GM12873 (cell line): Measurements from ENCODE around the gene CLEC4M.

ENCODE experiments used
- CTCF ChIP-seq: IDR thresholded peaks from 2 replicates; pipeline ENCODE4 v1.5.1; 2012; ENCODE audit warnings: low read depth, mild to moderate bottlenecking, moderate library complexity, low read length, control low read depth; ENCODE audit not compliant: insufficient read depth; ENCODE audit errors: missing control alignments

CLEC4M gene

GRCh38 chr19:7801020-7801570 lies 38.1 kb downstream of the CLEC4M start:
- TF ChIP-seq CTCF, result no peak

- no peak for TF ChIP-seq CTCF
These were observed 43.2 kb downstream of the CLEC4M start for GRCh38 chr19:7806234-7806633.

DNA sequence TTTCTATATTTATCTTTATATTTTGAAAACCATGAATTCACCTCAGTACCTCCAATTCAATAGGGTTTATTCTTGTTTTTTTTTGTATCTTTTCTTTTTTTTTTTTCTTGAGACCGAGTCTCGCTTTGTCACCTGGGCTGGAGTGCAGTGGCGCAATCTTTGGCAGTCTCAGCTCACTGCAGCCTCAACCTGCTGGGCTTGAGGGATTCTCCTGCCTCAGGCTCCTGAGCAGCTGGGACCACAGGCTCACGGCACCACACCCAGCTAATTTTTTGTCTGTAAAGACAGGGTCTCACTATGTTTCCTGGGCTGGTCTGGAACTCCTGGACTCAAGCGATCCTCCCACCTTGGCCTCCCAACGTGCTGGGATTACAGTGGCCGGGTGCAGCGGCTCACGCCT lies 43.8 kb downstream of the CLEC4M start:
- TF ChIP-seq CTCF, result no peak

DNA sequence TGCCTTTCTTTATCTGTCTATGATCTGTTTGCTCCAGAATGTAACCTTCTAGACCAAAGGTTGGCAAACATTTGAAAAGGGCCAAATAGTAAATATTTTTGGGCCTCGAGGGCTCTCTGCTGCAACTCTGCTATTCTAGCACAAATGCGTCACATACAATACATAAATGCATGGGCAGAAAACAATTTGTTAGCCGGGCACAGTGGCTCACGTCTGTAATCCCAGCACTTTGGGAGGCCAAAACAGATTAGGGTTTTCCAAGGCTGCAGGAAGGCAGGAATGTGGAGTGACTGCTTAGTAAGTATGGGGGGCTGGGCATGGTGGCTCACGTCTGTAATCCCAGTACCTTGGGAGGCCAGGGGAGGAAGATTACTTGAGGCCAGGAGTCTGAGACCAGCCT lies 45.1 kb downstream of the CLEC4M start:
- TF ChIP-seq CTCF, result no peak

GRCh38 chr19:7811989-7812388 lies 48.9 kb downstream of the CLEC4M start:
- no peak for TF ChIP-seq CTCF

- TF ChIP-seq CTCF, result no peak
These were observed 52.3 kb downstream of the CLEC4M start for GRCh38 chr19:7815325-7815724.

- TF ChIP-seq CTCF, result no peak
These were observed 54.8 kb downstream of the CLEC4M start for GRCh38 chr19:7817801-7818200.
